Kidney (tissue), 14 donors: Measurements from ENCODE around the gene ST3GAL4. TPM values are rescaled to one million over a fixed set of nuclear protein-coding genes. Genes with fewer than 3 reads are reported as not detected.

Source experiments
- DNase-seq, 5 donors: peaks; one replicate each; pipeline ENCODE4 v3.0.0-alpha.2; 2013 to 2020
- FAIRE-seq: peaks from 2 replicates; lab custom pipeline; 2012; peaks lifted over from hg19 to GRCh38; lab: Jason Lieb, UNC
- H3K27ac ChIP-seq, 2 donors: one replicate each; pipeline ENCODE4 v1.7.0; 2013; ENCODE audit warnings: low read depth in 2 of 2, low read length in 2 of 2, inconsistent platforms in 1 of 2
- H3K27me3 ChIP-seq: one replicate; pipeline ENCODE4 v1.7.1; 2013; ENCODE audit warnings: low read length, inconsistent platforms; ENCODE audit not compliant: control insufficient read depth, insufficient read depth
- H3K36me3 ChIP-seq, 3 donors: one replicate each; pipeline versions ENCODE4 v1.7.0 to v1.7.1; 2013; ENCODE audit warnings: low read length in 3 of 3, control low read depth in 1 of 3, inconsistent platforms in 1 of 3; ENCODE audit not compliant: insufficient read depth in 3 of 3, control insufficient read depth in 2 of 3
- H3K4me1 ChIP-seq, 3 donors: one replicate each; pipeline versions ENCODE4 v1.7.0 to v1.7.1; 2013; ENCODE audit warnings: low read length in 3 of 3, inconsistent platforms in 1 of 3, low read depth in 1 of 3; ENCODE audit not compliant: control insufficient read depth in 2 of 3, insufficient read depth in 2 of 3
- H3K4me3 ChIP-seq, 3 donors: one replicate each; pipeline versions ENCODE4 v1.7.0 to v1.8.1; 2013; ENCODE audit warnings: low read length in 3 of 3, control low read depth in 1 of 3, inconsistent platforms in 1 of 3
- H3K9ac ChIP-seq, 3 donors: one replicate each; pipeline versions ENCODE4 v1.7.0 to v1.7.1; 2013; ENCODE audit warnings: low read length in 3 of 3, control low read depth in 1 of 3, inconsistent platforms in 1 of 3
- H3K9me3 ChIP-seq, 3 donors: one replicate each; pipeline versions ENCODE4 v1.7.0 to v1.7.1; 2013; ENCODE audit warnings: low read length in 3 of 3, control low read depth in 1 of 3, inconsistent platforms in 1 of 3; ENCODE audit not compliant: control insufficient read depth in 2 of 3, insufficient read depth in 1 of 3
- CTCF ChIP-seq: IDR thresholded peaks from 3 replicates; pipeline ENCODE4 v1.5.1; 2012; ENCODE audit warnings: mild to moderate bottlenecking, moderate library complexity, borderline replicate concordance; ENCODE audit not compliant: insufficient read depth; ENCODE audit errors: extremely low read depth
- intact Hi-C: fragments of 100-400 bp; cut with DNase I; formaldehyde crosslinking; loops from one replicate; pipeline ENCODE4 v1.11.1; 2022
- polyA plus RNA-seq: library from polyadenylated mRNA; stranded (reverse); fragments of 350-450 nt; fragmentation: Illumina TruSeq; extraction: RNeasy Lipid Tissue Mini Kit (QIAGEN cat#74804); gene quantifications from one replicate; pipeline ENCODE4 v1.2.3, GENCODE V29; 2014; ENCODE audit warnings: low read depth, low replicate concordance; ENCODE audit not compliant: insufficient read depth
- total RNA-seq: library from RNA; stranded (reverse); fragmentation: NEBNext Ultra II Directional; extraction: Animal tissue kit (Norgen Biotek cat#: 25700); gene quantifications from one replicate; pipeline ENCODE4 v1.2.1, GENCODE V29; 2021
- donor health status: control.
- donor health status: control.
- donor health status: control.
- donor health status: control.
- donor health status: control.
- donor health status: DM: yes; HTN: yes; CAD: no.
- donor health status: Normal renal cell carcinoma (clear cell type).

Gene ST3GAL4
- total and polyA plus RNA-seq, 2 donors from 2014 or later: 27.4 to 72.8 TPM

- H3K27ac ChIP-seq: no peak overlapping the region
- H3K9ac ChIP-seq: no peak overlapping the region
- FAIRE-seq (no peak), DNase-seq (no peak)
- no peaks in the 10 kb centered on the region for H3K9me3 ChIP-seq
- intact Hi-C loops: no loop called here
- H3K27me3 ChIP-seq: no peaks in the 10 kb centered on the region
- TF ChIP-seq CTCF: no peak
- H3K4me1 ChIP-seq: peaks cover 0 to 42% (median 11%) of the 10 kb centered on the region in 3 donors
- H3K4me3 ChIP-seq: no peak overlapping the region
- no peaks in the 10 kb centered on the region for H3K36me3 ChIP-seq
Observed at GRCh38 chr11:126336138-126336541, 19.3 kb upstream of the ST3GAL4 start.

DNA sequence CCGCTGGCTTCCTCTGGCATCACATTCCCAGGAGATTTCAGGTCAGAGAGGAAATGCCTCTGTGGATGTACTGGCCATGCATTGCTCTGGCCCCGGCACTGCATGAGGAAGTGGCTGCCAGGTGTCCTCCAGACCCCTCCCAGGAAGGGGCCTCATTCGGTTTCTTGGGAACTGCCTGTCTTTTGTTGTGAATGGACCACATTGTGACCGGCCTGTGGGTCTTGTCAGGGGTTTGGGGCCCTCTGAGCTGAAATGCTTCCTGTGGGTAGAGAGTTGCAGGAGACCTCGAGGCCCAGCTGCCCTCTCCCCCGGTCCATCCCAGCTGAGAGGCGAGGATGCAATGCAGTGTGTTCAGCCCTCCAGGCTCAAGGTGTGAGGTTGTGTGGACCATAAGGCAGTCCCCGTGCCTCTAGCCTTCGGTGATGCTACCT is 18.8 kb upstream of the ST3GAL4 start:
- H3K4me1 ChIP-seq: peaks cover 0 to 41% (median 11%) of the 10 kb centered on the region in 3 donors
- no peak for TF ChIP-seq CTCF
- peak overlapping the region in 1 of 2 donors; percentile 63 for H3K27ac ChIP-seq

GRCh38 chr11:126337126-126337473 is 18.4 kb upstream of the ST3GAL4 start:
- Histone ChIP-seq H3K4me3 (no peak overlapping the region), H3K27ac (peak overlapping the region in 1 of 2 donors; percentile 63), H3K9me3 (no peaks in the 10 kb centered on the region), H3K9ac (peak overlapping the region in 1 of 3 donors; percentile 38), H3K36me3 (peaks cover 0 to 8% (median 3%) of the 10 kb centered on the region in 3 donors), H3K4me1 (peaks cover 0 to 36% (median 11%) of the 10 kb centered on the region in 3 donors), H3K27me3 (no peaks in the 10 kb centered on the region)
- no peak for TF ChIP-seq CTCF
- intact Hi-C loops: no loop called here
- no peak for FAIRE-seq
- peak in 3 of 5 donors; percentile 38 to 65 (median 60) for DNase-seq

More for the DNA sequence above, 18.8 kb upstream of the ST3GAL4 start:
- Histone ChIP-seq H3K36me3 (peaks cover 0 to 4% (median 3%) of the 10 kb centered on the region in 3 donors), H3K9ac (peak overlapping the region in 1 of 3 donors; percentile 38), H3K9me3 (no peaks in the 10 kb centered on the region), H3K4me3 (no peak overlapping the region), H3K27me3 (no peaks in the 10 kb centered on the region)
- FAIRE-seq: no peak
- peak in 2 of 5 donors; percentile 35 to 37 for DNase-seq
- intact Hi-C loops: no loop called here
